Activated naive CD4-positive, alpha-beta T cell treated with anti-CD3 and anti-CD28 coated beads, Interleukin-2, amount 50 U/mL, for 16 hours (primary cell): ENCODE results near the gene BBX.
"Not testable (repeated sequence)": the region's sequence is repeated elsewhere in the genome, so short reads cannot be mapped to it uniquely, and the experiment has no call there.

Experiments
- DNase-seq: peaks from one replicate; pipeline ENCODE4 v3.0.0-alpha.2; 2020

BBX gene

DNA sequence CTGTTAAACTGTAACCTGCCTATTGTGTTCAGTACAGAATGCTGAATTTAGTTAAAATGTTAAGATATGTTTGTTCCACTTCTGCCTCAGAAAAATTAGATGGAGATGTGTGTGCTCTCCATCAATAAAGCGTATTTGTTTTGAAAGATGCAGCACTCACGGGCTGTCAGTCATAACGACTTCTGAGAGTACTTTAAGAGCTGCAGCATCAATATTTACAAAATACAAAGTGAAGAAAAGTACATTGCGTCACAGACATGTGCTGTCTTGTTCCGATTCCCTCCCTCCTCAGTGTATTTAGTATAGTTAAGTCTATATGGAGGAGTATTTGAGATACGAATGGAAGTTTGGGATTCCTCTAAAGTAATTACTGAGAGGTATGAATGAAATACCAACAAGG lies 166.6 kb downstream of the BBX start:
- DNase-seq: no peak

DNA sequence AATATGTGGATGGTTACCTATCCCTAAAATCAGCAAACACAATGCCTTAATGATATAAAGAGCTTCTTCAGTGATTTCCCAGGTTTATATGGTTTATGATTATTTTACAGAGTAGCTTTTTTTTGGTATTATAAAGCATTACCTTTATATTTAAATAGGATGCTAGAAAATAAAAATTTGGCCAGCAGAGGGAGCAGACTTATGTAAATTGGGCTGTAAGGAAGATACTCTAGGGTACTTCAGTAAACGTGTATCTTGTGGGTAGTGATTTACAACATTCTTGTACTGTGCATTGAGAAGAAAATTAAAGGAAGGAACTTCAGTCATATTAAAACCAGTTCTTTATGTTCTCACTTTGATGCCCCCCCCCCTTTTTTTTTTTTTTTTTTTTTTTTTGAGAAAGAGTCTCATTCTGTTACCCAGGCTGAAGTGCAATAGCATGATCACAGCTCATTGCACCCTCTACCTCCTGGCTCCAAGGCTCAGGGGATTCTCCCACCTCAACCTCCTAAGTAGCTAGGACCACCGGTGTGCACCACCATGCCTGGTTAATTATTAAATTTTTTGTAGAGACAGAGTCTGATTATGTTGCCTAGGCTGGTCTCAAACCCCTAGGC lies 167.9 kb downstream of the BBX start:
- no peak for DNase-seq

DNA sequence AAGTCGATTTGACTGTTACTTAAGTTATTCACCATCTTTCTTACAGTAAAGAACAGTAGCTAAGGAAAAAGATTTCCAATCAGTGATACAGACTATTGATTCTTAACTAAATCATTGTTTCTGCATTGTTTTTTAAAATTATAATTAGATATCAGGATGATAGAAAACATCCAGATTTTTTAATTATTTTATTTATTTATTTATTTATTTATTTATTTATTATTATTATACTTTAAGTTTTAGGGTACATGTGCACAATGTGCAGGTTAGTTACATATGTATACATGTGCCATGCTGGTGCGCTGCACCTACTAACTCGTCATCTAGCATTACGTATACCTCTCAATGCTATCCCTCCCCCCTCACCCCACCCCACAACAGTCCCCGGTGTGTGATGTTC lies 169.2 kb downstream of the BBX start:
- not testable (repeated sequence) for DNase-seq

DNA sequence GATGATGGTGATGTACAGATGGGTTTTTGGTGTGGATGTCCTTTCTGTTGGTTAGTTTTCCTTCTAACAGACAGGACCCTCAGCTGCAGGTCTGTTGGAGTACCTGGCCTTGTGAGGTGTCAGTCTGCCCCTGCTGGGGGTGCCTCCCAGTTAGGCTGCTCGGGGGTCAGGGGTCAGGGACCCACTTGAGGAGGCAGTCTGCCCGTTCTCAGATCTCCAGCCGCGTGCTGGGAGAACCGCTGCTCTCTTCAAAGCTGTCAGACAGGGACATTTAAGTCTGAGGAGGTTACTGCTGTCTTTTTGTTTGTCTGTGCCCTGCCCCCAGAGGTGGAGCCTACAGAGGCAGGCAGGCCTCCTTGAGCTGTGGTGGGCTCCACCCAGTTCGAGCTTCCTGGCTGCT lies 174.6 kb downstream of the BBX start:
- DNase-seq: not testable (repeated sequence)

DNA sequence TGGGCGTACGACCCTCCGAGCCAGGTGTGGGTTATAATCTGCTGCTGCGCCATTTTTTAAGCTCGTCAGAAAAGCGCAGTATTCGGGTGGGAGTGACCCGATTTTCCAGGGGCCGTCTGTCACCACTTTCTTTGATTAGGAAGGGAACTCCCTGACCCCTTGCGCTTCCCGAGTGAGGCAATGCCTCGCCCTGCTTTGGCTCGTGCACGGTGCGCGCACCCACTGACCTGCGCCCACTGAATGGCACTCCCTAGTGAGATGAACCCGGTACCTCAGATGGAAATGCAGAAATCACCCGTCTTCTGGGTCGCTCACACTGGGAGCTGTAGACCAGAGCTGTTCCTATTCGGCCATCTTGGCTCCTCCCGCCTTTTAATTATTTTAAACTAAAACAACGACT lies 175.1 kb downstream of the BBX start:
- DNase-seq: not testable (repeated sequence)

DNA sequence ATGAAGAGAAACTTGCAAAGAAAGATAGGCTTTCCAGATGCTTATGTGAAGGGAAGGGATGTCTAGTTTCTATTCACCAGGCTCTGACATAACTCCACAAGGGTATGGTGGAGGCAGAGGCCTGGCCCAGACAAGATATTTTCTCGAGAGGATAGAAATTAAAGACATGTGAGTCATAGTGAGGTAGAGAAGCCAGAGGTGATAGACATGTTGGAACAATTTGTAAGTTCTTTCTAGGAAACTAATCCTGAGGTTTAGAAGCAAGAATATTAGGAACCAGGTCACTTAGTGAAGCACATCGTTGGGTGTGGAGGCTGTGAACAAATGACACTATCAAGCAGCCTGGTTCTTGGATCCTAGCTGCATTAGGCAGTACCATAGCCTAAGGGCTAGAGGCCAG lies 176.9 kb downstream of the BBX start:
- no peak for DNase-seq

DNA sequence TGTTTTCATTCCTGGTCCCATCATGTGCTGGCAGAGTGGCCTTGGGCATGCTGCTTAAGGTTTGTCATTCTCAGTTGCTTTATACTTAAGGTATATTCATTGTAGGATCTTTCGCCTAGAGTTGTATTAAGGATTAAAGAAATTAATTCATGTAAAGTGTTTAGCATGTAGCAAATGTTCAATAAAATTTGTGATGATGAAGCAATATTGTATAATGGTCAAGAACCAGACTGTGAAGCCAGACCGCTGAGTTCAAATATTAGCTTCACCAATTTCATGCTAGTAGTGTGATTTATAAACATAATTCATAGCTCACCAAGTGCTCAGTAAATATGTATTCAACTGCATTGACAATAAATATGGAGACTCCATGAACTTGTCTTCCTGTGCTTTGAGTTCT lies 178.5 kb downstream of the BBX start:
- no peak for DNase-seq

DNA sequence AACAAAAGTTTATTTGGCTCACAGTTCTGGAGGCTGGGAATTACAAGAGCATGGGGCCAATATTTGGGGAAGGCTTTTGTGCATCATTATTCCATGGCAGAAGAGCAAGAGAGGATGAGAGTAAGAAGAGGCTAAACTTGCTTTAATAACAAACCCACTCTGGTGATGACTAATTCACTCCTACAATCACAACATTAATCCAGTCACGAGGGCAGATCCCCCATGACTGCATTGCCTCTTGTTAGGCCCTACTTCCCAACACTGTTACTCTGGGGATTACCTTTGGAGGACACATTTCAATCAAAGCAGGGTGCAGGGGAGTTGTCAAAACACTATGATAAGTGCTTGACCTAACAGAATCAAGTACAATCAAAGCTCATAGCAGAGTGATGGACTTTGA lies 181.7 kb downstream of the BBX start:
- DNase-seq: no peak

DNA sequence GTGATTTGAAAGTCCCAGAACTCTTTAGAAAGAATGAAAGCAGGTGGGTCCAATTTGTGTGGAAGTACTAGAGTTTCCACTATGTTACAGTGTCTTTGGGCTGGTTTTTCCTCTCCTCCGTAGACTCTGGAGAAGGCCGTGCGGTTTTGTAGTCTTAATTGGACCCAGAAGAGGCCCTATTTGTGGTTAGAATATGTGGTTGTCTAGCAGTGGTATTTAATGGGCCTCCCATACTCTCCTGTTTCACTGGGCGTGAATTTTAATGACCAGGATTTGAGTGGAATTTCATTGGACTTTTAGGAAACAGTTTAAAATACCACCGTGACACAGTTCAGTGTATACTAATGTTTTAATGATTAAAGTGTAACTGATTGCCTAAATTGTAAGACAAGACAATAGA lies 182.3 kb downstream of the BBX start:
- no peak for DNase-seq

DNA sequence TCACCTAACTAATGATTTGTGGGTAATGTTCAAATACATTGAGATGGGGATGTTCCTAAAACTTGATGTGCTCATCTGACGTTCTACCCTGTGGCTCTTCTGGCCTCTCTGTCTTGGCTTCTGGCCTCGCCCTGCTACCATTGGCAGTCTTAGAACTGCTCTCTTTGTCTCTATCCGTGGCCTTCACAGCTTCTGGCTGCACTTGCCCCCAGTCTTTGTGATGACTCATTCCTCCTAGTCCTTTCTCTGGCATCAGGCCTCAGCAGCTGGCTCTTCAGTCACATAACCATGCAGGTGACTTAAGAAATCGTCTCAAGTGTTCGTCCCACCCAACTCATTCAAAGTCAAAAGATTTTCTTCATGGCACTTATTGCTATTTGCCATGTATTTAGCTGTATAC lies 188.1 kb downstream of the BBX start:
- no peak for DNase-seq

DNA sequence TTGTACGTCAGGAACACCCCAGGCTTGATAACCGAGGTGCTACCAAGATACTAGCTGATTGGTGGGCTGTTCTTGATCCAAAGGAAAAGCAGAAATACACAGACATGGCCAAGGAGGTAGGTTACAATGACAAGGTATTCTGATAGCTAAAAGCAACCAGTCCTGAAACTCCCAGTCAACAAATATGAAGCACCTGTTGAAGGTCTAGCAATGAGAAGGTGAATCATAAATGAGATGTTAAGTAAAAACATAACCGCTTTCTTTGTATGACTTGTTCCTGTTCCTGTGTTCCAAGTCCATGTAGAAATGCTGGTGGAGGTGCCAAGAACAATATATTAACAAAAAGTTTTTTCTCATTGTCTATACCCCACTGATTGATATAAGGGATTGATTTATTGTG lies 194.0 kb downstream of the BBX start:
- no peak for DNase-seq

DNA sequence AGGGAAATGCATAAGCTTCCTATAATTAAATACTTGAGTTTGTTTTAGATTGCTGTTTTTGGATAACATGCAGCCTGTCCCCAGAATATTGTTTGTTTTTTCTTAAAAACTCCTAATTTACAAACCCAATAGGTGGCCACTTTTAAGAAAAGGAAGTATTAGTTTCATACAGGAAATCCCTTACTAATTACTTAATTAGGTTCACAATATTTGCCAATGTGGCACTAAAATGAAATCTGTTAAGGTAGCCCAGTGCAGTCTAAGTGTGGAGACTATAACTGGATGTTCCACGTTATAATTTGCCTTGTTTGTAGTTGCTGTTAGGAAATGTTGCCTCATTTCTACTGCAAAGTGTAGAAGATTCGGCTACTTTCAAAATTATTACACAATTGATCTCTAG lies 195.8 kb downstream of the BBX start:
- no peak for DNase-seq

DNA sequence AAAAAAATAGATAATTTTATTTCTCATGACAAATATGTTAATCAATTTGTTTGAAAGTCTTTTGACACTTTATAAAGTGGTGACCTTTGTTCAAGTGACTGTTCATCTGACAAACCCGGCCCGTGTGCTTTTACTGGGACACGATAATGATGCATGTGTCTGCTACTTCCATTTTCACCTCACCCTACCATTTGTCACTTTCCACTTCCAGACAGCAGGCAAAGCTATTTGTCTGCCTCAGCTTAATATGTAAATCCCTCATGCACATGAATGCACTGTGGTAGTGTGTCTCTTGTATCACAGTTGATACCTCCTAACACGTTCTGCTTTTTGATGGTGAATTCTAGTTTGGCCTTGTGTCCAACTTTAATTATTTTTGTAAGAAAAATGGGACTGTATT lies 204.3 kb downstream of the BBX start:
- DNase-seq: no peak

DNA sequence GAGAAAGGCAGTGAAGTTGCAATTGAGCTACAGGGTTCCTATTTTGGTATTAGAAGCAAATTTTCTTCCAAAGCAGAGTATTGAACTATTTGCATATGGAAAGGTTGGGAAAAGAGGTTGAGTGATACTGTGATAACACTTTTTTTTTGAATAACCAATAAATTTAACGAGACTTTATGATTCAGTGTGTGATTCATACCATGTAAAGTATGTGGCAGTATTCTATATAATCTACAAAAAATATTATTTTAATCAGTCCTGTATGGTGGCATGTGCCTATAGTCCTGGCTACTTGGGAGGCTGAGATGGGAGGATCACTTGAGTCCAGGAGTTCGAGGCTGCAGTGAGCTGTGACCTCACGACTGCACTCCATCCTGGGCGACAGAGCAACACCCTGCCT lies 206.9 kb downstream of the BBX start:
- DNase-seq: no peak

DNA sequence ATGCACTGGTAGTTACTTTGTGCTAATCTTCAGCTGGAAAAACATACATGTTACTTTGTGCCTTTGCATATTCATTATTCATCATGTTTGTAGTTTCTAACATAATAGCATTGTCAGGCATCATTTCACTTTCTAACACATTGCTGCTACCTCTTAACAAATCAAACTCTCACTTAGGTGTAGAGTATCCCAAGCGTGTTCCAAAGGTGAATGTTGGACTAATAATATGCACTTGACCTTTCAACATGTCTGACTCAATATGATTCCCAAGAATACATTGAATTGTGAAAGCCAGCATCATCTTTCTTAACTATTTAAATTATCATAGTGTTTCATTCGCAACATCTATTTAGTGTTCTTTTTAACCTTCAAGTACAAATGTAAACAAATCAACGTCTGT lies 211.6 kb downstream of the BBX start:
- no peak for DNase-seq

DNA sequence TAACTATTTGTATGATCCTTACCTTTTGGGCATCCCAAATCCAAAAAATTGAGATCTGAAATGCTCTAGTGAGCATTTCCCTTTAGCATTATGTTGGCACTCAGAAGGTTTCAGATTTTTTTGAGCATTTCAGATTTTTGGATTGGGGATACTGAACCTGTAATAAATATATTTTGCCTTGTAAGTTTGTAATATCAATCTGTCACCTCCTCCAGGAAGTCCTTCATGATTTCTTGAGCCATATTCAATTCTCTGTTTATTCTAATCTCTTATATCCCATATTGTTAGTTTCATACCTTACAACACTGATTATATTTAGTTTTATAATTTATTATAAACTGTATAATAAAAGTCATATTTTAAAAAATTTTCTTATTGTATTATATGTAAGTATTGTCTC lies 215.2 kb downstream of the BBX start:
- no peak for DNase-seq

DNA sequence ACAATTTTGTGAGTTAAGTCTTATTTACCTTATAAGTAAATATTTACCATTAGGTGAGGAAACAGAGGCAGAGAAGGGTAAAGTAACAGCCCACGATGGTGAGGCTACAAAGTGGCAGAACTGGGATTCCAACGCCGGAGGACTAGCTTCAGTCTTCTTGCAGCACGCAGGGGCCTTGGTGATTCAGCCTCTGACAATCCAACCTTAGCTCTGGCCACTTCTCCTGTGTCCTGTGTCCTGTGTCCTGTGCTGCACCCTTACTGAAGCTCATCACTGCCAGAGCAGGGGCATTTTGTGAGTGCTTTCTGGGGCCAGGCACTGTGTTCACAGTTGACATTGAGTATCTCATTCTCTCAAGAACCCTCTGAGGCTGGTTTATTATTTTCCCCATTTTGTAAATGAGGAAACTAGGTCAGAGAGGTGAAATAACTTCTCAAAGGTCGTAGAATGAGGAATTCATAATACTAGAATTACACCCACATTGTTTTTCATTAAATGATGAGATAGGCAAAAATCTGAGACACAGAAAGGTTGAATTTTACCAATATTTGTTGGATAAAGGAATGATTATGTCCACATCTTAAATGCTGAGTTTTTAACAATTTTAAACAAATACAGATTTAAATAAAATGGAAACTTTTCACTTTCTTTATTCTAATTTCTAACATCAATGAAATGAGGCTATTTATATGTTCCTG lies 215.9 kb downstream of the BBX start:
- DNase-seq: no peak

DNA sequence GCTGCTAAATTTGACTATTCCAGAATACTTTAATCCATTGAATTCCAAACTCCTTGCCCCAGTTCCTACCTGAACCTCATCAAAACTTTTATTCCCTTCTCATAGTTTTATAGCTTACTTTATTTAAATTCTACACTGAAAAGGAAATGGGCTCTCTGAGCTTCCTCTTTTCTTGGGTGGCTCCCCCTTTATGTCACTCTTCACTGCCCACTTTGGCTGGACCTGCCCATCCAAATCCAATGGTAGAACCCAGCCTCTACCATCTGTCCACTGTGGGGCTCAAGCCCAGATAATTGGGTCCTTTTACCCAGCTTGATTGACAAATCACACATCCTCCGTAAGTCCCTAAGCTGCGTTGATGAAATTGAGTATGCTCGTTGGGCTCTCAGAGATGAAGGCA lies 216.5 kb downstream of the BBX start:
- DNase-seq: no peak

DNA sequence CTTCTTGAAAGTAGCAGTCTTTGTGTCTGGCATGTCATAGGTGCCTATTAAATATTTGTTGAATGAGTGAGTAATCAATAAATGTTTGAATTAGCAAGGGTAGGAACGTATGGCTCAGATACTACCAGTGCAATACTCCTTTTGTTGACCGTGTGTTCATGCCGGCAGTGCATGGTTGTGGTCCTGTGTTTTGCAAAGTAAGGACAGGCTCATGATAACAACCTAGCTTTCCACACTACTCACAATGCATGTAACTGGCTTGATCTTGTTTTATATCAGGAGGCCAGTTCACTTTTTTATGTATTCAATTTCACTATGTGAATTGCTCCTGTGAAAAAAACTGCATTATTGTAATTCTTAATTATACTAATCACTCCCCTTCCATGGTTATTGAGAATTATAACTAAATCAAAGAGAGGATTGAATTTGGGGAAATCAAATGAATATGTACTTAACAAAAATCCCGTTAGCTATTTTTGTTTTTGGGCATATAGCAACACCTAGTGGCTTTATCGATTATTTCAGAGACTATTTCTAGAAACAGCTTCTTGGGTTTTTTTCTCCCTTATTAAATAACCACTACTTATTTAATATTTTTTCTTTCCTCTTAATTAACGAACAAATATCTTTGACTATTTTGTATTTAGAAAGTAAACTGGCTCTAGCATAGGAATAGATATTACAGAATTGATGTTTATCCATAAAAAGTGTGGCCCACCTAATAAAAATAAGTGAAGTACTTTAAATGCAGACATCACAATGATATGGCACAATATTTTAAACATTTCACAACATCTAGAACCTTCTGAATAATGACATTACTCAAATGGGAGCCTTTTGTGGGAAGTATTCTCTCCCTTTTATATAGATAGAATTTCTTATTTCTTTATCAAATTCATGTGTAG lies 218.5 kb downstream of the BBX start:
- no peak for DNase-seq

DNA sequence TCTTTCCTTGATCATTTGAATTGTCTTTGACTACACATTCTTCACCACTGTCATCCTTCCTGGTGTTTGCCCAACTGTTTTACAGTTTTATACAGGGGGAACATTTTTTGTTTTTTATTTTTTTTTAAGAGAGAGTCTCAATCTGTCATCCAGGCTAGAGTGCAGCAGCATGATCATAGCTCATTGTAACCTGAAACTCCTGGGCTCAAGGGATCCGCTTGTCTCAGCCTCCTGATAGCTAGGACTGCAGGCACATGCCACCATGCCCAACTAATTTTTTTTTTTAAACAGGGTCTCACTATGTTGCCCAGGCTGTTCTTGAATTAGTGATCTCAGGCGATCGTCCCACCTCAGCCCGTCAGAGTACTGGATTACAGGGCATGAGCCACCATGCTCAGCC lies 222.6 kb downstream of the BBX start:
- no peak for DNase-seq

DNA sequence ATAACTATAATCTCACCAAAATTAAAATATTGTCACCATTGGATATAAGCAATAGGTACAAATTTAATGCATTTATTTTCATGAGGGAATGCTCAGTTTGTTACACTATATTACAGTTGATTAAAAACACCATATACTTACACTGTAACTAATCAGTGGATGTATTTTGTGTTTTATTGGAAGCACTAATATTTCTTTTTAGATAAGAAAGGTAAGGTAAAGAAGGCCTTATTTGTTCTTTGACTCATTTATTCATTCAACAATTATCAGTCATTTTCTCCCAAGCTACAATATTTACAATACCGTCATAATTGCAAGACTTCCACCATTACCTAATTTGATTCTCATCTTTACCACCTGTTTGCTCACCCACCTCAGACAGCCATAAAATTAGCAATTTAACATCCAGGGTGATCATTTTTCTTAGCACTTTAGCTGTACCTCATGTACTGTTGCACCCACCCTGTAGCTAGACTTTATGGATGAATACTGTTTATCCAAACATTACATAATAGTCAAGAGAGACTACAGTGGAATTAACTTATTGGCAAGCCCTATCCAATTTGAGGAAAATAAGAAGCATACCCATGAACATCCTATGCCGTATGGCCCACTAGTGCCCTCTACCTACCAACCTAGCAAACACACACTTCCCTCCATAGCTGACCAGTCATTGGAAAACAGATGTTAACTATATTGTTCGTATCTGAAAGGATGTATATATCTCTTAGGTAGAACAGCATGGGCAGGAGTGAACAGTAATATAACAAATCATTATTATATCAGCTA lies 229.6 kb downstream of the BBX start:
- no peak for DNase-seq

DNA sequence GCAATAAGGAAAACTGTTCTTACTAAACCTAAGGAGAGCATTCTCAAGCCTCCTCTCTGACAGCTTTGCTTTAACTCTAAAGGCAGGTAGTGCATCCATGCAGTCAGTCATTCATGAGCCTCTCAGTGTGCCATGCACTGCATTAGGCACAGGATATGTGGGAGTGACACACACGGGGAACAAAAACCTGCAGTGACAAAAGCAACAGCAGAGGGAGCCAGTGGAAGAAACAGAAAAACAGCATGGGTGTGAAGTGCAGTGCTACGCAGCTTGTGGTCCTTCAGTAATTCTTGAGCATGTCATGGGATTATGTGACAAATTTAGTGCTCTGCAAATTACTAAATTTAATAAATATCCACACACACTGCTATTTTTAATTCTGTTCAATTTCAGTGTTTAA lies 230.7 kb downstream of the BBX start:
- no peak for DNase-seq

DNA sequence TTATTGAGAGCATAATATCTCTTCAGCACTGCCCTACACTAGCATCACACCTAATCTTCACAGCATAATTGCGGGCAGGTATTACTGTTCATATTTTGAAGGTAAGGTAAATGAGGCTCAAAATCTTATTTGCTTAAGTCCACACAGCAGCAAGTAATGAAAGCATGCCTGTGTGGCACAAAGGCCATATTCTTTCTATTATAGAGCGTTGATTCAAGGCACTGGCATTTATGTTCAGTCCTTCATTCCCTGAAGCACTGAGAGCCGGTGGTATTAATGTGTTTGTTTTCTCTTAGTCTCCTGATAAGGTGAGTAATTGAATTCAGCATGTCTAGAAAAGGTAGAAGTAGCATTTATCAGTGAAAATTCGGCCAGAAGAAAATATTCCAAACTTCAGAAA lies 231.2 kb downstream of the BBX start:
- DNase-seq: no peak
